ENCODE results near the gene SRMS. TPM values are rescaled to one million over a fixed set of nuclear protein-coding genes. Genes with fewer than 3 reads are reported as not detected.

SRMS gene
- total and polyA plus RNA-seq, 2 of the 13 experiments (the other 11 are each of a cell fraction or from before 2014, with no cell fraction given): not detected

GRCh38 chr20:63567386-63568169 lies 20.0 kb upstream of the SRMS start (continued):
- TF ChIP-seq ZNF710 (CRISPR knock-in tag; IDR thresholded peaks at IDR 0.05; ENCODE audit: borderline replicate concordance) (0 out of 2 replicates have a peak, but pooled peaks have one; percentile 17), SMAD3 (CRISPR knock-in tag; IDR thresholded peaks at IDR 0.05) (no peak), PBX2 (CRISPR knock-in tag; IDR thresholded peaks at IDR 0.05) (no peak), ZNF501 (CRISPR knock-in tag; IDR thresholded peaks at IDR 0.05) (no peak), ZNF136 (CRISPR knock-in tag; IDR thresholded peaks at IDR 0.05; ENCODE audit: low read depth) (no peak), NCOA2 (CRISPR knock-in tag; IDR thresholded peaks at IDR 0.05) (no peak), ZBTB38 (CRISPR knock-in tag; IDR thresholded peaks at IDR 0.05) (peak; percentile 58; the same call in 1 of the 2 replicates), ZNF800 (CRISPR knock-in tag; IDR thresholded peaks at IDR 0.05) (no peak), AGO1 (IDR thresholded peaks at IDR 0.05; ENCODE audit: low read depth, low read length, poor library complexity, severe bottlenecking) (peak; percentile 10), HNF1B (CRISPR knock-in tag; IDR thresholded peaks at IDR 0.05) (no peak), SUZ12 (IDR thresholded peaks at IDR 0.05; ENCODE audit: low read depth, low read length) (no peak), ZNF558 (CRISPR knock-in tag; IDR thresholded peaks at IDR 0.05; ENCODE audit: borderline replicate concordance) (no peak), ZNF766 (CRISPR knock-in tag; IDR thresholded peaks at IDR 0.05; ENCODE audit: borderline replicate concordance) (no peak), KAT7 (CRISPR knock-in tag; IDR thresholded peaks at IDR 0.05; ENCODE audit: borderline replicate concordance) (no peak), ZBTB25 (CRISPR knock-in tag; IDR thresholded peaks at IDR 0.05) (no peak), NONO (IDR thresholded peaks at IDR 0.05) (no peak), NONO (CRISPR knock-in tag; conservative IDR thresholded peaks at IDR 0.05) (0 out of 2 replicates have a peak, but pooled peaks have one; percentile 8)
- TF ChIP-seq, protein P1, sequence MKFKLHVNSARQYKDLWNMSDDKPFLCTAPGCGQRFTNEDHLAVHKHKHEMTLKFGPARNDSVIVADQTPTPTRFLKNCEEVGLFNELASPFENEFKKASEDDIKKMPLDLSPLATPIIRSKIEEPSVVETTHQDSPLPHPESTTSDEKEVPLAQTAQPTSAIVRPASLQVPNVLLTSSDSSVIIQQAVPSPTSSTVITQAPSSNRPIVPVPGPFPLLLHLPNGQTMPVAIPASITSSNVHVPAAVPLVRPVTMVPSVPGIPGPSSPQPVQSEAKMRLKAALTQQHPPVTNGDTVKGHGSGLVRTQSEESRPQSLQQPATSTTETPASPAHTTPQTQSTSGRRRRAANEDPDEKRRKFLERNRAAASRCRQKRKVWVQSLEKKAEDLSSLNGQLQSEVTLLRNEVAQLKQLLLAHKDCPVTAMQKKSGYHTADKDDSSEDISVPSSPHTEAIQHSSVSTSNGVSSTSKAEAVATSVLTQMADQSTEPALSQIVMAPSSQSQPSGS (CRISPR knock-in tag; IDR thresholded peaks at IDR 0.05): no peak
